HPDE6-E6E7 (cell line): ENCODE measurements around the gene UVRAG.

Experiments used
- DNase-seq: peaks from one replicate; pipeline ENCODE4 v3.0.0; 2011; ENCODE audit warnings: missing footprints; ENCODE audit errors: extremely low spot score

Gene UVRAG

DNA sequence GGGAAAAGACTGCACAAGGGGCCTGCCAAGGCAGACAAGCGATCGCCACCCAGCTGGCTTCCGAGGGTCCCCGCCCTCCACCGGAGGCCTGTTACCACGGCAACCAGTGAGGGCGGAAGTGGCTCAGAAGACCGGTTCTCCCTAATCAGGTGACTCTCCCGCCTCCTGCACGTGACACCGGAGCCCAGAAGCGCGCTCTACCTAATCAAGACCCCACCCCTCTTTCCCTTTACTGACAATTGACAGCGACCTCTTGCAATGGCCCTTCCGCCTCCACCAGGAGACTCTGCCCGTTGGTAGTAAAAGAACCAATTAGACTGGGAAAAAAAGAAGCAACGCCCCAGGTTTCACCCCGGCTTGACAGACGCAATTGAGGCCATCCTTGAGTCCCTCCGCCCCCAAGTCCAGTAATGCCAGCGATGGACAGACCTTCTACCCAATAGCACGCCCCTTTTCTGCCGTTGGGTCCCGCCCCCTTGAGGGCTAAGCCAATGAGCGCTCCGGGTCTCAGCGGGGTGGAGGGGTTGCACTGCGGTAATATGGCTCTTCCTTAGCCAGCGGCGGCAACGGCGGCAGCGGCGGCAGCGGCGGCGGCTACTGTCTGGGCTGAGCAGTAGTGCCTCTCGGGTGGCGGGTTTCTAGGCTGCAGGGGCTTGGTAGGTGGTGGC, at the start of gene UVRAG:
TSS of gene UVRAG (plus strand) at position 534 of the 668 bp plus-strand sequence. CDS start 198 bp downstream, outside the sequence.
- peak; percentile 97 for DNase-seq

DNA sequence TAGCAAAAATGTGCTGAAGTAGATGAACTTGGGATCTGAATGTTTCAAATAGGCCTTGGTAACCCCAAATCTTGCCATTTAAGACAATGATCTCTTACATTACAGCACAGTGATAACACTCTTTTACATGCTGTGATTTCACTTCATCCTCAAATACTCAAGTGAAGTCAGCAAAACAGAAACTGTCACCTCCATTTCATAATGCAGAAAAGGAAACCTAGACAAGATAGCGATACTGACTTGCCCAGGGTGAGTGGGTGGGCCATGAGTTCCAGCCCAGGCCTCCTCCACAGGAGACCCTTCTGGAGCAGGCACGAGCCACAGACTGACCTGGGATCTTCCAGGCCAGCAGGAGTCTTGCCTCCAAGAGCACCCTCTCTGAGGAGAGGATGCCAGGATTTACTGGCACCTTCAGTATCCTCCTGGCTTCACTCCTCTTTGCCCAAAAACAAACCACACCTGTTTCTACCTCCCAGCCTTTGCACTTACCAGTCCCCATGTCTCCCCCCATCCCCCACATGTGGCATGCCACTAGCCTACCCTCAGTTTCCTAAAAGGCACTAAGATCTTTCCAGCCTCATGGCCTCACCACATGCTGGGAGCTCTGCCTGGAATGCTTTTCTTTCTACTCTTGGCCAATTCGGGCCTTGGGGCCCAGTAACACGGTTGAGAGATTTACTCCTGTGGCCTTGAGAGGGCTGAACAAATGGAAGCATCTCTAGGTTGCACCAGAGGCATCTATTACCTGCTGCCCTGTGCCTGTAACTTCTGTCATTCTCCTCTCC, 48.4 kb upstream of the UVRAG start:
- no peak for DNase-seq

DNA sequence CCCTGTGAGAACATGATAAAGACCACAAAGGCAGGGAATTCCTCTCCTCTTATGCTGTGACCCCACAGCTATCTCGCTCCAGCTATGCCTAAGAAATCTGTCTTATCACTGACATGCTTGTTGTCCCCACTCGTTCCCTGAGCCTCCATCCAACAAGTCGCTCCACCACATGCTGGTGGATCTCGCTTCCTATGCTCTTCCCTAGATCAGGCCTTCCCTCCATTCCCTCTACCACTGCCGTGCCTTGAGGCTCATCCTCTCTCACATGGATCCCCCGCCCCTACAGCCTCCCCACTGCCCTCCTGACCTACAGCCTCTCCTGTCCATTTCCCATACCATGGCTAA, 47.8 kb upstream of the UVRAG start:
- no peak for DNase-seq

DNA sequence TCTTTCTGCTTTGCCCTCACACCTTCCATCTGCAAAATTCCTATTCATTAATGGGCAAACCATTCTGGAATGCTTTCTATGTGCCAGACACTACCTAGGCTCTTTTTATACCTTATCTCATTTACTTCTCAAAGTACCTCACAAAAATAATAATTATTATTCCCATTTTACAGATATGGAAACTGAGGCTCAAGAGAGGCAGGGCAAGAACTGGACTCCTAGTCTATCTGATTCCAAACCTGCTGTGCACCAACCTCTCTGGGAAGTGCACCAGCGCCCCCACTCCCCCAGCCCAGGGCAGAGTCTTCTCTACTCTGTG, 47.3 kb upstream of the UVRAG start:
- DNase-seq = no peak

DNA sequence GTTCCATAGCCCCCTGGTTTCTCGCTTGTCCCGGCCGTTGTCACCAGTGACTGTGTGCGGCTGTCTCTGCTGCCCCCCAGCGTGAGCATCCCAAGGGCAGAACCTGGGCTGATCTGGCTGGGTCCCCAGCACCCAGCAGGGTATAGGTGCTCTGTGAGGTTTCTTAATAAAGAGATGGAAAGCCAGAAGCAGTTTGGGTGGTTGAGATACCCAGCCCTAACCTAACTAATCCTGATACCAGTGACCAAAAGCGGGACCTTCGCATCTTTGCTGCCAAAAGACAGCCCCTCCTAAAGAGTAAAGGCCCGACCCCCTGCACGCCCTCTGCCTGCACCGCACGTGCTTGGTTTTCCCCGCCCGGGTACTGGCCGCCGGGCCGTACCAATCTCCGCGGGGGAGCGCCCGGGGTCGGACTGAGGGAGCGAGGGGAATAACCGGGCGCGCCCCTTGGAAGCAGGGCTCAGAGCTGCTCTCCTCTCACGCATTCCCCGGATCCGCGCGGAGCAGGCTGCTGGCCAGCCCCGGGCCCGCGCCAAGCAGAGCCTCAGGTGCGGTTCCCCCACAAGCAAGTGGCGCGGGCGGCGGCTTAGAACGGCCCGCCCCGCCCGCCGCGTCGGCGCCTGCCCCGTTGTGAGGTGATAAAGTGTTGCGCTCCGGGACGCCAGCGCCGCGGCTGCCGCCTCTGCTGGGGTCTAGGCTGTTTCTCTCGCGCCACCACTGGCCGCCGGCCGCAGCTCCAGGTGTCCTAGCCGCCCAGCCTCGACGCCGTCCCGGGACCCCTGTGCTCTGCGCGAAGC, 46.7 kb upstream of the UVRAG start, which contains the start of gene DGAT2:
TSS of gene DGAT2 (plus strand) at position 667 of the 797 bp plus-strand sequence. CDS start 214 bp downstream, outside the sequence.
- DNase-seq = peak; percentile 73

DNA sequence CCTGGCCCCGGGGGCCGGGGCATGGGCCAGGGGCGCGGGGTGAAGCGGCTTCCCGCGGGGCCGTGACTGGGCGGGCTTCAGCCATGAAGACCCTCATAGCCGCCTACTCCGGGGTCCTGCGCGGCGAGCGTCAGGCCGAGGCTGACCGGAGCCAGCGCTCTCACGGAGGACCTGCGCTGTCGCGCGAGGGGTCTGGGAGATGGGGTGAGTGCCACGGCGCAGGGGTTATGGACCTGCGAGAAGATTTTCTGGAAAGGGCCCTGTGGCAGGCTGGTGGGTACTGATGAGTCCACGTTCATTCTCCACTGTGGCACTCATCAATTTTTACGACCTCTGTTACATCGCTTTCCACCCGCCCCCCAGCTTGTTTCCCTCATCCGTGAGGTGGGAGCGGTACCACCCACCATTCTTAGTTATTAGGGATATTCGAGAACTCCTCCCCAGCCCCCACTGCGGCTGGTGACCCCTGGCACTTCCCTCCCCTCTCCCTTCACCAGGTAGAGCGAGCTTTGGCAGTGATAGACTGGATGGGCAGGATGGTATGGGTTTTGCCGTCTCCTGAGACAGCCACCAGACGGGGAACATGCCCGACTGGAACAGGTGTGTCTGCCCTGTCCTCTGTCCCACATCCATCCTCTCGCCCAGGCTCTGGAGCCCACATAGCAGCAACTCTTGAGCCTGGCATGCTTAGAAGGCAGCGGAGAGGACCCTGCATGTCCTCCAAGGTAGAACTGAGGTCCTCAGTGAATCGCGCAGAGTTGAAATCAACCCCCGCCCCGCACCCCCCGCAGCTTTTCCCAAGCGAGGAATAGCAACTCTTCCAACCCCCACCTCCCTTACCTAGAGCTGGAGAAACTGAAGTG, 45.9 kb upstream of the UVRAG start:
- no peak for DNase-seq

DNA sequence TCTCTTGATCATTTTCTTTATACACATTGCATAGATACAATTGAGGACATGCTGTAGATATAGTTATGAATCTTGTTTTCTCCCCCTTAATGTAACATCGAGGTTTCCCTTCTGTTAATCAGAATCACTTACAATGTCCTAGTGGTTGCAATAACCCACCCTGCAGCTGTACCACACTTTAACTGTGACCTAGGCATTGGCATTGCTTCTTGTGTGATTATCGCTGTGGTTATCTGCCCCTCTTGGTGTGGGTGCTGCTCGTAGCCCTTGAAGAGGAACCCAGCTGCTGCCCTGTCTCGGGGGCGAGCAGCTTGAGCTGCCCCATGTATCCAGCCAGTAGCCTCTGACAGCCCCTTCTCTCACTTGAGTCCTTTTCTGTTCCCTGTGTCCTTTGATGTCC, 44.9 kb upstream of the UVRAG start:
- no peak for DNase-seq

DNA sequence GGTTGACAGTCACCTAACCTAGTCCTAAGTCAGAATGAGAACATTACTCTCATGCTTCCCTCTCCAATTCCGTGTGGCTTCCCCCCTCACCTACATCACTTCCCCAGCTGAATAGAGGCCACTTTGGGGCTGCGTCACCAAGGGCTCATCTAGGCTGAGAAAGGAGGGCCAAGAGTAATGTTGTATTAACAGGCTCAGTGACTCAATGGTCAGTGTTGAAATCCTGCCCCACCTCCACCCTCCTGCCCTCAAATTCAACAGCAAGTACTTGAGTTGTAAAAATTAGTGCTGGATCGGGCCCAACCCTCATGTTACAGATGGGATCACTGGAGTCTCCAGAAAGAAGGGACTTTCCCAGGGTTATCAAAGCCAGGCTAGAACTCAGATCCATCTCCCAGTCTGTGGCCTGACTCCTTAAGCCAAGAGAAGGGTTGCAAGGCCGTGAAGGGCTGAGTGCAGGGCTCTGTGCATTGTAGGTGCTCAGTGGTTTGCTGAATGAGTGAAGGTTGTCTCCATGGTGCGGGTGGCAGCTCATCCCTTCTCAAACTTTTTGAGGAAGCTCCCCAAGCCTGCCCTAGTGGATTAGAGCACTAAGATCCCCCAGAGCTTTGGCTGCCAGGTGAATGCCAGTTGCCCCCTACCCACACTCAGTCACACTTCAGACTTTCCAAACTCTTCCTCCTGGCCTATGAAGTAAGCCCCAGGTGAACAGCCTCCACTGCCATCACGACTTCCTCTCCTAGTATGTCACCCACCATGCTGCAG, 43.2 kb upstream of the UVRAG start:
- peak; percentile 49 for DNase-seq

DNA sequence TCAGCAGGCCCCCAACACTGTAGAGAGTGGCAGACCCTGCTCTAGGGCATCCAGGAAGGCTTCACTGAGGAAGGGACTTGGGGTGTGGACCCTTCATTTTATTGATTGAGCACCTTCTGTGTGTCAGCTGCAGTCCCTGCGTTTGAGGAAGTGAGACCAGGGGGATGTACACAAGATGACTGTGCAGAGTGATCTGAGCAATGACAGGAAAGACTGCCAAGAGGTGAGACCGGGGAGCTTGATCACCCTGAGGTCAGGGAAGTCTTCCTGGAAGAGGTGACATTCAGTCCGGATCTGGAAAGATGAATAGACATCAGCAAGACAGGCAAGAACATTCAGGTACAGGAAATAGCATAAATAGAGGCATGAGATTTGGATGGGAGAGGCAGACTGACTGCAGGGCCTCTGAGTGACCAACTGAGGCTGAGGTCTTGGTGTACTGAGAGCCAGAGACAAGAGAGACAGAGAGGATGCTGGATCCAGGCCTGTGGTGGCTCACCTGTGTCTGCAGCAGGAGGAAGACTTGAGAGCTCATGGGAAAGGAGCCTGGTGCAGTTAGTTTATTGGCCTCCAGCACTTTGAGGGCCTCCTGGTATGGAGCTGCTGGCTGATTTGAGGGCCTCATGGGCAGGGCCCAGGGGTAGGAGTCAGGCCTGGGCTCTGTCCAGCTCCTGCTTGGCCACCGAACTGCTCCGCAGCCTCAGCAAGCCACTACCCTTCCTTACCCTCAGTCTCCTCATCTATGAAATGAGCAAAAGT, 41.2 kb upstream of the UVRAG start:
- DNase-seq = no peak

DNA sequence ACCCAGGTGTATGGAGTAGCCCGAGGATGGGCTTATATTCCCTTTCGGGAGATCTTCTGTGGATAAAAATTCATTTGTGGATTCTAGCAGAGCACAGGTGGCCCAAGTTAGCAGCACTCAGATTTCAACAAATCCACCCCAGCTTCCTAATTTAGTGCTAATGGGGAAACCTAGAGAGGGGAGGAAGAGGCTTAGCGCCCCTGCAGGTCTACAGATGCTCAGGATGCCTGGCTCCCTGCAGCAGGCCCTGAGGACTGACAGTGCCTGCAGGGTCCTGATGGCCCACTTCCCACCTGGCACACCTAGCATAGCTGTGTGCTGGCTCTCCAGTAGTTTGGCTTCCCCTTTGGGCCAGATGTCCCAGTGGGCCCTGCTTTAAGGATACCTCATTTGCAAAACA, 40.0 kb upstream of the UVRAG start:
- DNase-seq = no peak

DNA sequence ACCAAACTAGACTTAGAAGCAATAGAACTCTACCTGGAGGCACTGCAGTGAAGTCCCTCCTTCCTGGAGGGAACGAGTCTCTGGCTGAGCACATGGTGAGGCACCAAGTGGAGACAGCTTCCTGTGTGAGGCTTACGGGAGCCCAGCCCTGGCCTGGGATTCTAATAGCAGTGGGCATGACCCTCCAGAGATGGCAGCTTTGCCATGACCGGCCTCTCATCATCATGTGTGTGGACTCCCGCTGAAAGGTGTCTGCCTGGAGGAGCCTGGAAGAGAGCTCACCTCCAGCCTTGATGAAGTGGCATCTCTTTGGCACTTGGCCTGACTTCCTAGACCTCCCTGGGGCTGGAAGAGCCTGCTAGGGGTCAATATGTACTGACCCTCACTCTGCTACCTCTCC, 38.5 kb upstream of the UVRAG start:
- no peak for DNase-seq

DNA sequence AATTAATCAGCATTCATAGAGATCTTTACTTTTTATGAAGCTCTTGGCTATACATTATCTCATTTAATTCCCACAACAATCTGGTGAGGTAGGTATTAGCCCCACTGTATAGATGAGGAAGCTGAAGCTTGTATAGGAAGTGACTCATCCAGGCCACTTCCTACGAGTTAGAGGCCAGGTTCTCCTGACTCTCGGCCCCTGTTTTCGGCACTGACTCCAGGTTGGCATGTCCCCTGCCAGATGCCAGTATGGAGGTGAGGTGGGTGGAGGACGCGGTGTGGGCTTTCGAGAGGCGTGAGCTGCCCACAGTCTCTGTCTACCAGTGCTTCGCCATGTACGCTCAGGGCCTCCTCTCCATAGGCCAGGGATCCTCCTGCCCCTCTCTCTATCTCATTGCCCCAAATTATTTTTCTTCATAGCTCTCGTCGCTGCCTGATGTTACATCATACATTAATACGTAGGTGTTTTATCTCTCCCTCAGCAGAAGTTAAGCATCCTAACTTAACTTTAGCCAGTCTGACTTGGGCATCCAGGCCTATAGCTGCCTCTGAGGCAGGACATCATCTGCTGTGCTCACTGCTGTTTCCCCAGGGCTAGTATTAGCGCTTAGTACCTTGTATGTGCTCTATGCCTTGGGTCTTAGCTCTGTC, 37.4 kb upstream of the UVRAG start:
- no peak for DNase-seq

DNA sequence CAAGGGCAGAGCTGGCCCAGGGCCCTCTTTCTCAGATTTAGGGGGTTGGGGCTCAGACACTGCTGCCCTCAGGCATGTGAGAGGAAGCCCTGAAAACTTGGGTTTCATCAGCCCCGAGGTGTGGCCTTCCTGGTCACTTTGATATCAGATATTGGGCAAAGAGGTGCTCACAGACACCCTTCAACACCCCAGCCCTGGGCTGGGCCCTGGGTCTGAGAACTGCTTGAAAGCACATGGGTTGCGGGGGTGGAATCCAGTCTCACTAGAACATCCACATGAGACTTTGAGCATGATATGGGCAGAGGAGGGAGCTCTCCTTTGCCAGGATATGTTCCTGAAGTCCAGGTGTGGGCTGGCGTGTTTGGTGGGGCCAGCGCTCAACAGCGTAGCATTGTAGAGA, 36.0 kb upstream of the UVRAG start:
- no peak for DNase-seq

DNA sequence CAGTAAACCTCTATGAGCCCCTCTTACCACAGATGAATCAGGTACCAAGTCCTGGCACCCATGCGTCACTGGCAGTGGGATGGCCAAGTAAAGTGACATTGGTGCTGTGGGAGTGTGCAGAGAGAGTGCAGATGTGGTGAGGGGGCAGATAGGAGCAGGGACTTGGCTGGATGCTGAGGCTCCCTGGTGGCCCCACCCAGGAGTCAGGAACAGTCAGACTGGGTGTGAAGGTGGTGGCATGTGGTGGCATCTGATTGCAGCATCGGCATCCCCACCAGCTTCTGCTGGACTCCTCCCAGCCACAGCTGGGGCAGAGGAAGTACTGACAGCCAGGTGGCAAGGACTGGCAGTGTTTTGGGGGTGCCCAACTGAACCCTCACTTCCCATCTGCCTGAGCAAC, 35.0 kb upstream of the UVRAG start:
- DNase-seq = no peak

DNA sequence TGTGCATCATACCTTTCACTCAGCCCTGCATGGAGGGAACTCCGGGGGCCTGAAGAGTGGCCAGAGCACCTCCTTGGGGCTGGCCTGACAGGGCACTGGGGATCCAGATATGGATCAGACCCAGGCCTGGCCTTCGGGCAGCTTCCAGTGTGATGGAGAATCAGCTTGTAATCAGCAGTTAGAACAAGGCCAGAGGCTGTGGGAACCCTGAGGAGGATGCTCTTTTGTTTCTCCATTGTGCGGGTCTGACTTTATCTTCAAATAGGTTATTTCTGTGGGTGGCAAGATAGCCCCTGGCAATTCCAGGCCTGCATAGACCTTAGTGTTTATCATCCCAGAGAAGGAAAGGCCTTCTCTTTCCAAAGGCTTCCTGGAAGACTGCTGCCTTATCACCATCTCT, 34.1 kb upstream of the UVRAG start:
- no peak for DNase-seq

DNA sequence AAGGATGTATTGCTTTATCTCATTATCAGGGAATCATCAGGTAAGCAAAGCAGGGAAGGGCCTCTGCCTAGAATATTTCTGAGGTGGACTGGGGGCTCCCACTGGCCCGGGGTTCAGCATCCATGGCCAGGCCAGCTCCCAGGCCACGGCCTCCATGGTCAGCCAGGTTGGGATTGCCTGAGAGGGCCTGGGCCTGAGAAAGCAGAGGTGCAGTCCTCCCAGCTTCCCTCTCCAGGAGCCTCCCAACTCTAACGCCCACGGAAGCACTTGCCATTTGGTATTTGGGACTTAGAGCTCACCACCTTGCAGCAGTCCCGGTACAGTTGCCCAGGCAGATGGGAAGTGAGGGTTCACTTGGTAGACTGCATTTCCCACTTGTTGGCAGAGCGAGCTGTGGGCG, 33.7 kb upstream of the UVRAG start:
- no peak for DNase-seq

DNA sequence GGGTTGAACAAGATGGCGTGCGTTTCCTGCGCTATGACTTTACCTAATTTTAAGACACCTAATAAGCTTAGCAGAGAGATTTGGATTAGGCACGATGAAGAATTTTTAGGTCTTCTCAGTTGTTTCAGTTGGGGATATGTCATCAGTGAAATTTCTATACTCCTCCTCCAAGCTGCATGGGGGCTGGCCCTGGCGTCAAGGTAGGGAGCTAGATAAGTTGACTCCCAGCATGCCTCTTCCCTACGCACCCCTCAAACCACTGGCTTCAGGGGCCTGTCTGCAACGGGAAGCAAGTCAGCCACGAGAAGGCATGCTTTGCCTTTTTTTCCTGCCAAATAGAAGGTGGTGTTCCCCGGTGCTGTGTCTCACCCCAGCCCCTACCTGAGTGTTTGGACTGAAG, 33.2 kb upstream of the UVRAG start:
- no peak for DNase-seq

DNA sequence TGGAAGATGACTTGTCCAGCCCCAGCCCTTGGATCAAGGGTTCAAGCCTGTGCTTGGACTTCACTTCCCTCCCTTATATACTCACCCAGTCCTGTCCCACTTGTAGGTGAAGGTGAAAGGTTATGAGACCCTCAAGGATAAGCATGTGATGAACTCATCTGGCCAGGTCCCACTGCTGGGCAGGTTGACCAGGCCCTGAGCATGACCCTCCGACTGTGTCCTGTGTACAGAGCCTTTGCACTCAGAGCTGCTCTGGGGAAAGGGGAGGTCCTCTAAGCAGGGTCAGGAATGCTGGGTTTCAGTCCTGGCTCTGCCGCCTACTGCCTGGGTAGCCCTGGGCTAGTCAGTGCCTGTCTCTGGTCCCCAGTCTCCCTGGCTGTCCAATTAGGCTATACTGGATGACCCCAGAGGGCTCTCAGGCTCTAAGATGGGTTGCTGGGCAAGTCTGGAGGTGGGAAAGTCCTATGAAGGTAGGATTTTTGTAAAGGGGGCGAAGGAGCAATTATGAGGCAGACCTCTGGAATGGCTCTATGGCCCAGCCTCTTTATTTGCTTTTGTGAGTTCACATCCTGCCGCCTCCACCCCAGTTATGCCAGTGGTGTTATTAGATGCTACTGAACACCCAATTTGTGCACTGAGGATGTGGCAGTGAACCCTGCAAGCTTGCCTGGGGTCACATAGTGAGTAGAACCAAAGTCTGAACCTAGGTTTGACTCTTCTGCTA, 32.3 kb upstream of the UVRAG start:
- DNase-seq = no peak

DNA sequence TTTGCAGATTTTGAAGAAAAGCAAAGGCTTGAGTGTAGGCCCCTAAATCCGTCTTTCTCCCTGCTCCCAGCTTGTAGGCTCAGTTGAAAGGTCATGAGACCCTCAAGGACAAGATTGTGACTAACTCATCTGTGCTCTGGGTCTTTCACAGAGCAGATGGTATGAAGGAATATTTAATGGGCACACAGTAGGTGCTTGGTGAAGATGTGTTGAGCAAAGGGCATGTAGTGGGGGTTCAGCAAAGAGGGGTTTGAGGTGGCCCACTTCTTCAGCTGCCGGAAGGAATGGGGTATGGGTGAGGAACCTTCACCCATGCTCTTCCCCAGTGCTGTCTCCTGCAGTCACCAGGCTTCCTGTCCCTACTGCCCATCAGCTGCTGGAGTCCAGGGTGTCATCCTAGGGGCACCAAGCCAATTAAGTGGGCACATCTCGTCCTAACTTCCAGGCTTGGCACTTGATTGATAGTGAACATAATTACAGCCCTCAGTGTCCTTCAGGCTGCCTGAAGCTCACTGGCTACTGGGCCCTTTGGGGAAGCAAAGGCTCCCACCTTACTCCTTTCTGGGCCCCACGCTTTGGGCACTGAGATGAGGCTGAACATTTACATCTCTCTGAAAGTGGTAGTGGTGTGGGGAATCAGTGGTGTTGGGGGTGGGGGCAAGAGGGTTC, 31.5 kb upstream of the UVRAG start:
- no peak for DNase-seq
